ENCODE results near the gene GDPD4.

The GDPD4 gene

DNA sequence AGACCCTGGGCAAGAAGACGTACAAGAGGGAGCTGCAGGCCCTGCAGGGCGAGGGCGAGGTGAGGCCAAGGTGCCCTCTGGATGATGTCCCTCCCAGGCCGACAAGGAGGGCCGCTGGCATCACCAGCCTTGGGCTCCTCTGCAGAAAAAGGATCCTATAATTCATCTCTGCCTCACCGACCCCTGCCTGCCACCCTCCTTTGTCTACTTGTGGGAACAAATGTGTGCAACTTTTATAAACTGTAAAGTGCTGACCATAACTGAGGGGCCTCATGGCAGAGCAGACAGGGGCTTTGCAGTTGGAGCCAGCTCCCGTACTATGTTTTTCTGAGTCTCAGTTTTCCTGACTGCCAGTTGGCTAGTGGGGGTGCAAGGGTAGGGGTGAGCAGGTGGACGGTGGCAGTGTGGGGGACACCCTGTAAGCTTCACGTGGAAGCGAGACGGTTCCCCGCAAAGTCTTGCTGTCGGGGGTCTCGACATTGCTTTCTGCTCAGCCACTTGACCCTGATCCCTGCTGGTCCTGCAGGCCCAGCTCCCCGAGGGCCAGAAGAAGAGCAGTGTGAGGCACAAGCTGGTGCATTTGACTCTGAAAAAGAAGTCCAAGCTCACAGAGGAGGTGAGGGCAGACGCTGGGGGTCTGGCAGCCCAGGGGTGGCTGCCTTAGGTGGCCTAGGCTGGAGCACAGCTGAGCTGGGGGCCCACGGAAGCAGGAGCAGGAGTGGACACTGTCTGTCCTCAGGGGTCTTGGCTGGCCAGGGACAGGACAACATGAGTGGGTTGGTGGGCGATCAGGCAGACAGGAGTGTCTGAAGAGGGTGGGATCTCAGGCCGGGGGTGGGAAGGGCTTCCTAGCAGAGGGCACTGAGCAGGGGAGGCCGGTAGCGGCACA lies 118.7 kb downstream of the GDPD4 start:
- TF ChIP-seq, protein P1, sequence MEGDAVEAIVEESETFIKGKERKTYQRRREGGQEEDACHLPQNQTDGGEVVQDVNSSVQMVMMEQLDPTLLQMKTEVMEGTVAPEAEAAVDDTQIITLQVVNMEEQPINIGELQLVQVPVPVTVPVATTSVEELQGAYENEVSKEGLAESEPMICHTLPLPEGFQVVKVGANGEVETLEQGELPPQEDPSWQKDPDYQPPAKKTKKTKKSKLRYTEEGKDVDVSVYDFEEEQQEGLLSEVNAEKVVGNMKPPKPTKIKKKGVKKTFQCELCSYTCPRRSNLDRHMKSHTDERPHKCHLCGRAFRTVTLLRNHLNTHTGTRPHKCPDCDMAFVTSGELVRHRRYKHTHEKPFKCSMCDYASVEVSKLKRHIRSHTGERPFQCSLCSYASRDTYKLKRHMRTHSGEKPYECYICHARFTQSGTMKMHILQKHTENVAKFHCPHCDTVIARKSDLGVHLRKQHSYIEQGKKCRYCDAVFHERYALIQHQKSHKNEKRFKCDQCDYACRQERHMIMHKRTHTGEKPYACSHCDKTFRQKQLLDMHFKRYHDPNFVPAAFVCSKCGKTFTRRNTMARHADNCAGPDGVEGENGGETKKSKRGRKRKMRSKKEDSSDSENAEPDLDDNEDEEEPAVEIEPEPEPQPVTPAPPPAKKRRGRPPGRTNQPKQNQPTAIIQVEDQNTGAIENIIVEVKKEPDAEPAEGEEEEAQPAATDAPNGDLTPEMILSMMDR (IDR thresholded peaks at IDR 0.05; ENCODE audit: low read depth, low read length) = no peak
- H3K4me3 ChIP-seq (ENCODE audit: low read depth, low read length) = no peak overlapping the region

DNA sequence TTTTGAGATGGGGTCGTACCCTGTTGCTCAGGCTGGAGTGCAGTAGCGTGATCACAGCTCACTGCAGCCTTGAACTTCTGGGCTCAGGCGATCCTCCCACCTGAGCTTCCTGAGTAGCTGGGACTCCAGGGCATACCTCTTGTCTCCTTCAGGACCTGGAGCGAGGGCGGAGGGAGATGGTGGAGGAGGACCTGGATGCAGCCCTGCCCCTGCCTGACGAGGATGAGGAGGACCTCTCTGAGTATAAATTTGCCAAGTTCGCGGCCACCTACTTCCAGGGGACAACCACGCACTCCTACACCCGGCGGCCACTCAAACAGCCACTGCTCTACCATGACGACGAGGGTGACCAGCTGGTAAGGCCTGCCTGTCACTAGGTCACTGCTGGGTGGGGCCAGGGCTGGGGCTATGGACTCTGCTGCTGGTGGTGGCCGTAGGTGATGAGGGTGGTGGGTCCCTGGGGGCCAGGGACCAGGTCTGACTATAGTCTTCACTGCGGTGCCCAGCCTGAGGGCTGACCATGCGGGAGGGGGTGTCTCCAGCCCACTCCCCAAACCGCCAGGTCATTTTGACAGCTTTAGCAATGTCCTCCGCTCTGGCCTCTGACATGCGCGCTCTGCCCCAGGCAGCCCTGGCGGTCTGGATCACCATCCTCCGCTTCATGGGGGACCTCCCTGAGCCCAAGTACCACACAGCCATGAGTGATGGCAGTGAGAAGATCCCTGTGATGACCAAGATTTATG lies 119.5 kb downstream of the GDPD4 start:
- TF ChIP-seq, protein P1 (IDR thresholded peaks at IDR 0.05; ENCODE audit: low read depth, low read length) = no peak

DNA sequence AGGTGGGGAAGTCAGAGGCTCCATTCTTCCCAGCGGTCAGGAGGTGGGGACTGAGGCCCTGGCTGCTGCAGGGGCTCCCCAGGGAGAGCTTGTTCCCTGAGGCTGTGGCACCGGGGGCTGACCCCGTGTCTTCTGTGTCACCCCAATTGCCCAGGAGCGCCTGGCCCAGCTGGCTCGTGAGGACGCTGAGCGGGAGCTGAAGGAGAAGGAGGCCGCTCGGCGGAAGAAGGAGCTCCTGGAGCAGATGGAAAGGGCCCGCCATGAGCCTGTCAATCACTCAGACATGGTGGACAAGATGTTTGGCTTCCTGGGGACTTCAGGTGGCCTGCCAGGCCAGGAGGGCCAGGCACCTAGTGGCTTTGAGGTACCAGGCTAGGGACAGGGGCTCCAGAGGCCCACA lies 120.3 kb downstream of the GDPD4 start:
- TF ChIP-seq, protein P1 (IDR thresholded peaks at IDR 0.05; ENCODE audit: low read depth, low read length) = no peak
- H3K4me3 ChIP-seq (ENCODE audit: low read depth, low read length) = no peak overlapping the region

More for the DNA sequence above, 119.5 kb downstream of the GDPD4 start:
- no peak overlapping the region for H3K4me3 ChIP-seq (ENCODE audit: low read depth, low read length)

DNA sequence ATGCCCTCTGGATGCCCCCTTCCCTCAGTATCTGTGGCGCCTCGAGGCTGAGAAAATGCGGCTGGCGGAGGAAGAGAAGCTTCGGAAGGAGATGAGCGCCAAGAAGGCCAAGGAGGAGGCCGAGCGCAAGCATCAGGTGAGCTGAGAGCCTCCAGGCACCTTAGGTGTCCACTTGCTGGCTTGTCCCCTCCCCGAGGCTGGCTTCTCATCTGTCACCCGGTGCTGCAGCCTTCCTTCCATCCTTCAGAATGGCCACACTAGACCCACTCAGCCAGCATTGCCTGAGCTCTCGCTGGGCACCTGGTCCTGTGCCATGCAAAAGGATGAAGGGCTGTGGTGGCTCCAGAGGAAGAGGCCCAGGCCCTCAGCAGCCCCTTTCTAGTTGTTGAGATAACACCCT lies 121.1 kb downstream of the GDPD4 start:
- TF ChIP-seq, protein P1 (IDR thresholded peaks at IDR 0.05; ENCODE audit: low read depth, low read length) = no peak
- no peak overlapping the region for H3K4me3 ChIP-seq (ENCODE audit: low read depth, low read length)

DNA sequence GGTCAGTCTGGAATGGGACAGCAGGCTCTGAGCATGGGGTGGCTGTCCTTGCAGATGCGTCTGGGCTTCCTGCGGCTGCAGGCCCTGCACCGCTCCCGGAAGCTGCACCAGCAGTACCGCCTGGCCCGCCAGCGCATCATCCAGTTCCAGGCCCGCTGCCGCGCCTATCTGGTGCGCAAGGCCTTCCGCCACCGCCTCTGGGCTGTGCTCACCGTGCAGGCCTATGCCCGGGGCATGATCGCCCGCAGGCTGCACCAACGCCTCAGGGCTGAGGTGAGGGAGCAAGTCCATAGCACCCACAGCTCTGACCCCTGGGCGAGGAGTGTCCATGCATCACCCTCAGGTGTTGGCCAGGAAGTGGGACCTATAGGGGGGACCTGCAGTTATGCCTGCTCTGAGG lies 121.8 kb downstream of the GDPD4 start:
- TF ChIP-seq, protein P1 (IDR thresholded peaks at IDR 0.05; ENCODE audit: low read depth, low read length) = no peak
- H3K4me3 ChIP-seq (ENCODE audit: low read depth, low read length) = no peak overlapping the region

DNA sequence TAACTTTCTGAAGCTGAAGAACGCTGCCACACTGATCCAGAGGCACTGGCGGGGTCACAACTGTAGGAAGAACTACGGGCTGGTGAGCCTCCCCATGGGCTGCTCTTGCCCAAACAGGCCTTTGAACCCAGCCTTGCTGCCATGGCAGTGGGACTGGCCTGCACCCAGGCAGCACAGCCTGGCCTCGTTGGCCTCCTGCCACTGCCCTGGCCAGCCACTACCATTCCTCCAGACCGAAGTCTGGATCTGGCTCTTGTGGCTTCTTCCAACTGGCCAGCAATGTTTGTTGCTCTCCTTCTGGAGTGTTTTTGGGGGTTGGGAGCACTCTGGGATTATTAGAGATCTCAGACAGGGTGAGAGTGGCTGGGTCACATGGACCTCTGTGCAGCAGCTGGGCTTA lies 122.4 kb downstream of the GDPD4 start:
- no peak overlapping the region for H3K4me3 ChIP-seq (ENCODE audit: low read depth, low read length)
- TF ChIP-seq, protein P1 (IDR thresholded peaks at IDR 0.05; ENCODE audit: low read depth, low read length) = no peak

DNA sequence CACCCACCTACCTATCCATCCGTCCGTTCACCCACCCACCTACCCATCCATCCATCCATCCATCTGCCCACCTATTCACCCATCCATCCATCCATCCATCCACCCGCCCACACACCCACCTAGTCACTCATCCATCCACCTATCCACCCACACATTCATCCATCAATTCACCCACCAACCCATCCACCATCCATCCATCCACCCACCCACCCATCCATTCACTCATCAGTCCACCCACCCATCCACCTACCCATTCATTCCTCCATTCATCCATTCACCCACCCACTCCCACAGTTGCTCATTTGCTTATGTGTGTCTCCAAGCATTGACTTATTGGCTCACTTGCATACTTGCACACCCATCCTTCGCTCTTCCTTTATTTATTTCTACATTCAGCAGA lies 123.3 kb downstream of the GDPD4 start:
- H3K4me3 ChIP-seq (ENCODE audit: low read depth, low read length) = no peak overlapping the region
- TF ChIP-seq, protein P1 (IDR thresholded peaks at IDR 0.05; ENCODE audit: low read depth, low read length) = no peak
